Type B pancreatic cell (in vitro differentiated cells): ENCODE results near the gene ISG20. TPM values are rescaled to one million over a fixed set of nuclear protein-coding genes. Genes with fewer than 3 reads are reported as not detected.

ENCODE experiments used
- DNase-seq: peaks from one replicate; pipeline ENCODE4 v3.0.0; 2021; ENCODE audit warnings: mixed read lengths; ENCODE audit not compliant: unreplicated experiment; ENCODE audit errors: extremely low spot score
- H3K27ac Mint-ChIP-seq: 2 replicates; pipeline ENCODE4 v1.8.0; 2021; ENCODE audit warnings: mild to moderate bottlenecking, mixed read lengths
- H3K27me3 Mint-ChIP-seq: 2 replicates; pipeline ENCODE4 v1.8.0; 2021; ENCODE audit warnings: mixed read lengths
- H3K36me3 Mint-ChIP-seq: 2 replicates; pipeline ENCODE4 v1.8.0; 2021; ENCODE audit warnings: mixed read lengths
- H3K4me1 Mint-ChIP-seq: one replicate; pipeline ENCODE4 v1.8.0; 2021; ENCODE audit warnings: mixed read lengths; ENCODE audit not compliant: unreplicated experiment
- H3K4me3 Mint-ChIP-seq: 2 replicates; pipeline ENCODE4 v1.8.0; 2021; ENCODE audit warnings: mild to moderate bottlenecking, mixed read lengths
- H3K9me3 Mint-ChIP-seq: 2 replicates; pipeline ENCODE4 v1.8.0; 2021; ENCODE audit warnings: mixed read lengths
- total RNA-seq: library from RNA; stranded (reverse); gene quantifications from 2 replicates; pipeline ENCODE4 v1.2.1, GENCODE V29; 2021; ENCODE audit warnings: low replicate concordance
- TF ChIP-seq, protein P1 (sequence below): fragments of 200-600 bp; sonication (generic); conservative IDR thresholded peaks from 2 replicates; pipeline ENCODE4 v1.5.0; 2021; ENCODE audit warnings: antibody characterized with exemption, mild to moderate bottlenecking

The ISG20 gene
- total RNA-seq, 1 donor from 2014 or later, result 4.9 TPM

DNA sequence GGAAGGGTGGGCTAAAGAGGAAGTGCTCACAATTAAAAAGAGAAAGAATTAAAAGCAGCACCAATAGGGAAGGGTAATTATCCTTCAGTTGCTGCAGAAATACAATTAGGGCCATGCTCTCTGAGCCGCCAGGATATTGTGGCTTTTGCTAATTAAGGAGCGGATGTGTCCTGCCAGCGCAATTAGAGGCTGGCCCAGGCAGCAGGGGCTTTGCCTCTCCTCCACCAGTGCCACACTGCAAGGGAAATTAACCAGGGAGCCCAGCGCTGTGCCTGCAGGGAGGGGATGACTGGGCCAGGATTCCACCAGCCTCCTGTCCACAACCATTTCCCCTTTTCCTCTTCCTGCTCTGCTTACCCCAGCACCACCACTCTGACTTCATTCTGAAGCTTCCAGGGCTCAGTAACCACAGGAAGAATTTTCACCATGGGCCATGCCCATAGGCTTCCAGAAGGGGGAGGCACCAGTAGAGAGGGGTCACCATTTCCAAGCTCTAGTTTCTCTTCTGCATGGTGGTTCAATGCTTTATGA, 28.1 kb upstream of the ISG20 start:
- no peaks in the 10 kb centered on the region for H3K9me3 Mint-ChIP-seq
- H3K27me3 Mint-ChIP-seq, result peaks cover 84% of the 10 kb centered on the region
- TF ChIP-seq, protein P1, sequence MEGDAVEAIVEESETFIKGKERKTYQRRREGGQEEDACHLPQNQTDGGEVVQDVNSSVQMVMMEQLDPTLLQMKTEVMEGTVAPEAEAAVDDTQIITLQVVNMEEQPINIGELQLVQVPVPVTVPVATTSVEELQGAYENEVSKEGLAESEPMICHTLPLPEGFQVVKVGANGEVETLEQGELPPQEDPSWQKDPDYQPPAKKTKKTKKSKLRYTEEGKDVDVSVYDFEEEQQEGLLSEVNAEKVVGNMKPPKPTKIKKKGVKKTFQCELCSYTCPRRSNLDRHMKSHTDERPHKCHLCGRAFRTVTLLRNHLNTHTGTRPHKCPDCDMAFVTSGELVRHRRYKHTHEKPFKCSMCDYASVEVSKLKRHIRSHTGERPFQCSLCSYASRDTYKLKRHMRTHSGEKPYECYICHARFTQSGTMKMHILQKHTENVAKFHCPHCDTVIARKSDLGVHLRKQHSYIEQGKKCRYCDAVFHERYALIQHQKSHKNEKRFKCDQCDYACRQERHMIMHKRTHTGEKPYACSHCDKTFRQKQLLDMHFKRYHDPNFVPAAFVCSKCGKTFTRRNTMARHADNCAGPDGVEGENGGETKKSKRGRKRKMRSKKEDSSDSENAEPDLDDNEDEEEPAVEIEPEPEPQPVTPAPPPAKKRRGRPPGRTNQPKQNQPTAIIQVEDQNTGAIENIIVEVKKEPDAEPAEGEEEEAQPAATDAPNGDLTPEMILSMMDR, result peak; percentile 34
- peaks cover 25% of the 10 kb centered on the region for H3K4me1 Mint-ChIP-seq
- no peak for DNase-seq
- no peaks in the 10 kb centered on the region for H3K36me3 Mint-ChIP-seq
- no peak overlapping the region for H3K4me3 Mint-ChIP-seq
- no peak overlapping the region for H3K27ac Mint-ChIP-seq

DNA sequence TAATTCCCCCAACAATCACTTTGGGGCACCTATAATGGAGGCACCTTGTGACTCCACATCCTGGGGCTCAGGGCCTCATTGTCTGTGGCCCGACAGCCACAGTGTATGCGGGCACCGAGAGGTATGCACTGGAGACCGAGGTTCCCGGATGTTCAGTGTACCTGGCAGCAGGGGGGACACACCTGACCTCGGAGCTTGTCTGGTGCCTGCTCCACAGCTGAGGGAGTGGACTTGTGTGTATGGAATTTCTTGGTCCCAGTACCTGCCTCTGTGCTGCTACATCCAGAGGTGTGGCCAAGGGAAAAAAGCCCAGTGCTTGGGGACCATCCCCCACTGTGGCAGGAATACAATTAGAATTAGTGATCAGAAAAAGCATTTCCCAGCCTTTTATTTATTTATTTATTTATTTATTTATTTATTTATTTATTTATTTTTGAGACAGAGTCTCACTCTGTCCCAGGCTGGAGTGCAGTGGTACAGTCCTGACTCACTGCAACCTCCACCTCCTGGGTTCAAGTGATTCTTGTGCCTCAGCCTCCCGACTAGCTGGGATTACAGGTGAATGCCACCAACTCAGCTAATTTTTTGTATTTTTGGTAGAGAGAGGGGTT, 26.5 kb upstream of the ISG20 start:
- Mint-ChIP-seq H3K27ac (no peak overlapping the region), H3K27me3 (peaks cover 69% of the 10 kb centered on the region), H3K9me3 (no peaks in the 10 kb centered on the region), H3K4me1 (peaks cover 20% of the 10 kb centered on the region), H3K36me3 (no peaks in the 10 kb centered on the region), H3K4me3 (no peak overlapping the region)
- TF ChIP-seq, protein P1, result no peak
- no peak for DNase-seq

DNA sequence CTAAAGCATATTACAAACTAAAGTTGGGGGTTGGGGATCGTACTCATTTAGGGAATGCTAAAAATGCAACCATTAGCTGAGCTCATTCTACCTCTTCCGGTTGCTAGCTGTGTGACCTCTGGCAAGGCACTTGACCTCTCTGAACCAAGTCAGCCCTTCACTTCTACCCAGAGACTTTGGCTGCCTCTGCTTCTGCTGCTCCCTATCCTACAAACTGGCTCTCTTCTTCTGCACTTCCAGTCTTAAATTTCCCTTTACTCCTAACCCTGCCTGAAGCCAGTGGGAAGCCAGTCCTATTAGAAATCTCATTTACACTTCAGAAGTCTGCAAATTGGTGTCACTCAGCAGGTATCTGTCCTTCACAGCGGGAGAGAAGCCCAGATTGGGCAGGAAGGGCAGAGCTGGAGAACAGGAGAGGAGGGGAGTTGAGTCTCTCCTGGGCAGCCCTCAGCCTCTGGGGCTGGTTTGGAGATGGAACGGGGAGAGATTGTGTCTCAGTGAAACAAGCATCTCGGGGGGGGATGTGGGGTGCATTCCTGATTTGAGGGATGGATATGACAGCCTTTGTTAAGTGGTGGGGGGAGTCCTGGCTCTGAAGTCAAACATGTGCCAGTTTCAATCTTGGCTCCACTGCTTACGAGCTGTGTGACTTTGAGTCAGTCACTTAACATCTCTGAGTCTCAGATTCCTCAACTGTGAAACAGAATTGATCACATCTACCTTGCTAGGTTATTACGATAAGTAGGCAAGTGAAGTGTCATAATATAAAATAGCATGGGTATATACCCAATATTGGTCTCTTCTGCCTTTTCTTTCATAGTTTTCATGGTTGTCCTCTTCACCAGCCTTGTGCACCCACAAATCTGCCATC, 25.5 kb upstream of the ISG20 start:
- no peak overlapping the region for H3K4me3 Mint-ChIP-seq
- no peaks in the 10 kb centered on the region for H3K36me3 Mint-ChIP-seq
- TF ChIP-seq, protein P1, result no peak
- DNase-seq, result no peak
- H3K4me1 Mint-ChIP-seq, result peaks cover 20% of the 10 kb centered on the region
- H3K9me3 Mint-ChIP-seq, result no peaks in the 10 kb centered on the region
- peaks cover 59% of the 10 kb centered on the region for H3K27me3 Mint-ChIP-seq
- H3K27ac Mint-ChIP-seq, result peak overlapping the region; percentile 5

DNA sequence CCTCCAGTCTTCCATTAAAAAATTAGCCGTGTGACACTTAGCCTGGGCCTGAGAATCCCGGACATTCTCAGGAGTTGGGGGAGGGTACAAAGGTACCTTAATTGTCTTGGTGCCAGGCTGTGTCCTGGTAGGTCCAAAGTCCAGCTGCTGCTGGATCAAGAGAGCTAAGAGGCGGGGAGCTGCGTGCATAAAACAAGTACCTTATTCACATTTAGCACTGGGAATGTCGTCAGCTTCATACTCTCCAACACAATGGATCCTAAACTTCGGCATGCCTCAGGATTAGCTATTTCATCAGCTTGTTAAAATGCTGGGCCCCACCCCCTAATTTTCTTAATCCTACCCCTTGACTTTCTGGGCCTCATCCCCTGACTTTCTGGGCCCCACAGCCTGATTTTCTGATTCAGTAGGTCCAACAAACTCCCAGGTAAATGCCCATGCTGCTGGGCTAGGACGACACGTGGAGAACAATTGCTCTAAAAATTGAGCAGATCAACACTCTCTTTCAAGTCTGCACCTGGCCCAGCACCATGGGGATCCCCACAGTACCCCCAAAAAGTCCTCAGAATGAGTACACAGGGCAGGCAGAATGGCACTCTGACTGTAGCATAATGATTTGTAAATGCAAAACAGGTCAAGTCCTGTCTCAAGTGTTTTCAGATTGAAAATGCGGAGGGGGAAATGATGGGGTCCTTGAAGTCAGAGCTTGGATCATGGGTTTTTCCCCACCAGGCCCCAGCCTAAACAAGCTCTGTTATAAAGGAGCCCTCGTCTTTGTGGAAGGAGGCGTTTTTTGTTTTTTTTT, 23.3 kb upstream of the ISG20 start:
- peak overlapping the region; percentile 60 for H3K27ac Mint-ChIP-seq
- no peak for DNase-seq
- peaks cover 37% of the 10 kb centered on the region for H3K27me3 Mint-ChIP-seq
- H3K4me1 Mint-ChIP-seq, result peaks cover 14% of the 10 kb centered on the region
- H3K9me3 Mint-ChIP-seq, result no peaks in the 10 kb centered on the region
- H3K36me3 Mint-ChIP-seq, result no peaks in the 10 kb centered on the region
- TF ChIP-seq, protein P1, result no peak
- no peak overlapping the region for H3K4me3 Mint-ChIP-seq

DNA sequence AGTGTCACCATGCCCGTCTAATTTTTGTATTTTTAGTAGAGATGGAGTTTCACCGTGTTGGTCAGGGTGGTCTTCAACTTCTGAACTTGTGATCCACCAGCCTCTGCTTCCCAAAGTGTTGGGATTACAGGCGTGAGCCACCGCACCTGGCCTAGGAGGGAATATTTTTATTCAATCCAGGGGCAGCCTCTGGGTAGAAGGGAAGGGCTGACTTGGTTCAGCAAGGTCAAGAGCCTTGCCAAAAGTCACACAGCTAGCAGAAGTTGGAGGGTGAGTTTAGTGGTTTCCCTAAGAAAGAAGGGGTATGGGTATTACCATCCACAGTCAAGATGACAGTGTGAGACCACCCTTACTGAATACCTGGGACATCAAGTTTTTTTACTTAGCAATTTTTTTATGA, 22.6 kb upstream of the ISG20 start:
- TF ChIP-seq, protein P1, result no peak
- H3K4me1 Mint-ChIP-seq, result peaks cover 19% of the 10 kb centered on the region
- no peak for DNase-seq
- H3K27ac Mint-ChIP-seq, result no peak overlapping the region
- H3K36me3 Mint-ChIP-seq, result no peaks in the 10 kb centered on the region
- no peaks in the 10 kb centered on the region for H3K9me3 Mint-ChIP-seq
- H3K27me3 Mint-ChIP-seq, result peaks cover 30% of the 10 kb centered on the region
- H3K4me3 Mint-ChIP-seq, result no peak overlapping the region
